HepG2 (cell line): ENCODE results near the gene KCNIP3. TPM values are rescaled to one million over a fixed set of nuclear protein-coding genes. Genes with fewer than 3 reads are reported as not detected.

Source experiments
- ATAC-seq: fragments of 200-7000 bp; cut with Tn5 transposase; 3 replicates; pipeline ENCODE4 v1.9.1; 2020; ENCODE audit warnings: mild to moderate bottlenecking, moderate library complexity
- BruUV-seq: library from RNA; stranded (reverse); fragments of 400-500 nt; replicated peaks from 2 replicates; lab custom pipeline; 2021; lab: Mats Ljungman, UMichigan
- CTCF ChIA-PET: fragments of 300-600 bp; formaldehyde crosslinking; extraction: SDS; loops from one replicate; lab custom pipeline; 2021; ENCODE audit warnings: low total read pairs, inconsistent platforms, low intra/inter-chr PET ratio; lab: Yijun Ruan, JAX
- POLR2A ChIA-PET: fragments of 350-600 bp; sonication (Branson Sonifier 250); formaldehyde crosslinking; loops from one replicate; lab custom pipeline; 2020; ENCODE audit warnings: antibody characterized with exemption, inconsistent platforms; lab: Yijun Ruan, JAX
- DNase-seq: peaks from one replicate; pipeline ENCODE4 v3.0.0-alpha.2; 2015; ENCODE audit warnings: low spot score
- FAIRE-seq: peaks from 3 replicates; lab custom pipeline; 2011; peaks lifted over from hg19 to GRCh38; lab: Jason Lieb, UNC
- H2AFZ ChIP-seq: one replicate; pipeline ENCODE4 v1.6.1; 2011; ENCODE audit warnings: low read length, inconsistent platforms
- H3K27ac ChIP-seq: fragments of 300-600 bp; 3 replicates; pipeline ENCODE4 v1.8.0; 2011; ENCODE audit warnings: mixed run types, mild to moderate bottlenecking, mixed read lengths, low read length, inconsistent platforms; ENCODE audit not compliant: insufficient read depth; ENCODE audit errors: extremely low read length
- H3K27me3 ChIP-seq, 2 experiments: fragments of 200-600 bp in 1 of 2; 2 replicates in 1 of 2; 3 replicates in 1 of 2; pipeline versions ENCODE4 v1.6.0 to v1.8.0; 2011; ENCODE audit warnings: low read length in 2 of 2, mild to moderate bottlenecking in 2 of 2, moderate library complexity in 2 of 2, inconsistent platforms in 1 of 2; ENCODE audit not compliant: insufficient read depth in 2 of 2, control insufficient read depth in 1 of 2
- H3K36me3 ChIP-seq, 2 experiments: fragments of 200-600 bp in 1 of 2; replicated peaks in 1 of 2; 2 replicates in 1 of 2; 3 replicates in 1 of 2; pipeline versions ENCODE4 v1.5.1 to v1.8.0; 2011; ENCODE audit warnings: low read length in 2 of 2, inconsistent platforms in 1 of 2; ENCODE audit not compliant: insufficient read depth in 2 of 2, control insufficient read depth in 1 of 2
- H3K4me1 ChIP-seq: 2 replicates; pipeline ENCODE4 v1.5.1; 2012; ENCODE audit warnings: low read length, inconsistent platforms; ENCODE audit not compliant: insufficient read depth
- H3K4me2 ChIP-seq: 2 replicates; pipeline ENCODE4 v1.6.0; 2011; ENCODE audit warnings: low read depth, low read length, inconsistent platforms
- H3K4me3 ChIP-seq, 3 experiments: fragments of 200-600 bp in 1 of 3; sonication (generic), shearing (Covaris generic) in 1 of 3; replicated peaks in 1 of 3; 2 replicates each; pipeline ENCODE4 v1.5.1; 2011 to 2016; ENCODE audit warnings: low read length in 3 of 3, inconsistent platforms in 2 of 3, low read depth in 2 of 3, mild to moderate bottlenecking in 2 of 3, control low read depth in 1 of 3, mixed read lengths in 1 of 3; ENCODE audit not compliant: insufficient read depth in 1 of 3
- H3K79me2 ChIP-seq: one replicate; pipeline ENCODE4 v1.6.1; 2011; ENCODE audit warnings: low read length, inconsistent platforms; ENCODE audit not compliant: insufficient read depth
- H3K9ac ChIP-seq: 2 replicates; pipeline ENCODE4 v1.6.0; 2011; ENCODE audit warnings: mild to moderate bottlenecking, low read depth, low read length, inconsistent platforms; ENCODE audit not compliant: insufficient read depth
- H3K9me3 ChIP-seq: 2 replicates; pipeline ENCODE4 v1.5.1; 2012; ENCODE audit warnings: mild to moderate bottlenecking, low read length
- H4K20me1 ChIP-seq: 2 replicates; pipeline ENCODE4 v1.6.0; 2011; ENCODE audit warnings: inconsistent platforms, mild to moderate bottlenecking, low read length, moderate library complexity; ENCODE audit not compliant: insufficient read depth
- ELK4 ChIP-seq: sonication (generic); formaldehyde crosslinking; IDR thresholded peaks from 2 replicates; pipeline ENCODE4 v1.9.0; 2021; ENCODE audit warnings: missing genetic modification reagents, borderline replicate concordance
- PAXIP1 ChIP-seq: sonication (generic); formaldehyde crosslinking; conservative IDR thresholded peaks from 2 replicates; pipeline ENCODE4 v1.4.0; 2020; ENCODE audit warnings: mild to moderate bottlenecking, missing genetic modification reagents, moderate library complexity
- PLRG1 ChIP-seq: fragments of 450-650 bp; conservative IDR thresholded peaks from 2 replicates; pipeline ENCODE4 v1.6.1; 2016
- SAFB2 ChIP-seq: sonication (generic); formaldehyde crosslinking; IDR thresholded peaks from 2 replicates; pipeline ENCODE4 v1.5.1; 2020; ENCODE audit warnings: missing genetic modification reagents, low read depth, mild to moderate bottlenecking, borderline replicate concordance
- ZNF543 ChIP-seq: sonication (generic); formaldehyde crosslinking; IDR thresholded peaks from 2 replicates; pipeline ENCODE4 v1.4.0; 2020; ENCODE audit warnings: mild to moderate bottlenecking, missing genetic modification reagents
- ZNF839 ChIP-seq: sonication (generic); formaldehyde crosslinking; IDR thresholded peaks from 2 replicates; pipeline ENCODE4 v1.4.0; 2020; ENCODE audit warnings: missing genetic modification reagents, mild to moderate bottlenecking, borderline replicate concordance
- ZNF879 ChIP-seq: sonication (generic); formaldehyde crosslinking; IDR thresholded peaks from 2 replicates; pipeline ENCODE4 v1.8.1; 2023; ENCODE audit warnings: missing genetic modification reagents
- WGBS: methylation state at CpG from one replicate; pipeline ENCODE4 v1.1.6; 2017; ENCODE audit warnings: low lambda C conversion rate; 5-methylcytosine and 5-hydroxymethylcytosine counted together
- in situ Hi-C: cut with HindIII; loops from 2 replicates; pipeline ENCODE4 v1.10.0; 2017; ENCODE audit warnings: low pct_unique_long_range_greater_than_20kb; ENCODE audit not compliant: extremely low pct_ligation_motif_present
- intact Hi-C: fragments of 100-400 bp; cut with micrococcal nuclease; formaldehyde crosslinking; loops from one replicate; pipeline ENCODE4 v1.10.0; 2022; ENCODE audit not compliant: unreplicated experiment
- polyA plus RNA-seq, 8 experiments: library from polyadenylated mRNA; depleted of rRNA in 3 of 8; stranded (reverse) in 7 of 8; unstranded in 1 of 8; fragments of >200 nt; fragmentation: Illumina TruSeq in 4 of 8; extraction: Trizol in 4 of 8; gene quantifications; 2 replicates each; pipeline versions ENCODE4 v1.2.1 to v1.2.3, GENCODE V29; 2011 to 2016; ENCODE audit warnings: low read depth in 4 of 8, missing spikeins in 1 of 8, mixed read lengths in 1 of 8; ENCODE audit not compliant: insufficient read depth in 1 of 8
- total RNA-seq, 5 experiments: library from RNA; depleted of rRNA; stranded (reverse); fragments of >200 nt; fragmentation: Illumina TruSeq; extraction: Trizol; gene quantifications; 2 replicates each; pipeline ENCODE4 v1.2.3, GENCODE V29; 2016; ENCODE audit warnings: low read depth in 1 of 5
- TF ChIP-seq, protein P1 (sequence below): IDR thresholded peaks from 2 replicates; pipeline ENCODE4 v1.4.0; 2020; ENCODE audit warnings: mild to moderate bottlenecking, missing genetic modification reagents
- TF ChIP-seq, protein P2 (sequence below): sonication (generic); formaldehyde crosslinking; IDR thresholded peaks from 2 replicates; pipeline ENCODE4 v1.5.1; 2020; ENCODE audit warnings: missing genetic modification reagents, mild to moderate bottlenecking, borderline replicate concordance

Gene KCNIP3
- total and polyA plus RNA-seq, 2 of the 13 experiments (the other 11 are each of a cell fraction or from before 2014, with no cell fraction given), result not detected

DNA sequence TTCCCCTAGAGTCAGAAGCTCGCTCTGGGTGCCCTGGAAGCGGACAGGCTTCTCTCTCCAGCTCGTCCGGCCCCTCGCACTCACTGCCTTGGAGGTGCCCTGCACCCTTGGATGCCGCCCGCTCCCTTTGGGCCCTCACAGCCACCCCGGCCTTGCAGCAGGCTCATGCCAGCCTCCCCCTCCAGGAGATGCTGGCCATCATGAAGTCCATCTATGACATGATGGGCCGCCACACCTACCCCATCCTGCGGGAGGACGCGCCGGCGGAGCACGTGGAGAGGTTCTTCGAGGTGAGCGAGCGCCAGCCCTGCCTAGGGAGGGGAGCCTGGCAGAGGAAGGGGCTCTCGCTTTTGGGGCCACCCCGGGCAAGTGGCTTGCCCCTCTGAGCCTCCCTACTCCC is 85.0 kb downstream of the KCNIP3 start:
- DNase-seq (no peak), ATAC-seq (no peak), FAIRE-seq (no peak)
- Histone ChIP-seq H3K9me3 (no peaks in the 10 kb centered on the region), H3K4me1 (peaks cover 31% of the 10 kb centered on the region), H3K36me3 (no peaks in the 10 kb centered on the region), H3K9ac (no peak overlapping the region), H3K4me2 (no peak overlapping the region), H3K79me2 (no peaks in the 10 kb centered on the region), H3K4me3 (no peak overlapping the region), H3K27me3 (peaks cover 0 to 16% of the 10 kb centered on the region in 2 experiments; a peak in 2 of 5 replicates), H3K27ac (no peak overlapping the region), H4K20me1 (no peaks in the 10 kb centered on the region), H2AFZ (no peak overlapping the region)
- ChIA-PET CTCF (no interaction called here), POLR2A (no interaction called here)
- TF ChIP-seq PLRG1 (no peak), ZNF839 (CRISPR knock-in tag) (no peak), PAXIP1 (CRISPR knock-in tag) (no peak), ZNF543 (no peak), SAFB2 (no peak), ELK4 (CRISPR knock-in tag) (no peak), ZNF879 (CRISPR knock-in tag) (no peak)
- TF ChIP-seq, protein P1, sequence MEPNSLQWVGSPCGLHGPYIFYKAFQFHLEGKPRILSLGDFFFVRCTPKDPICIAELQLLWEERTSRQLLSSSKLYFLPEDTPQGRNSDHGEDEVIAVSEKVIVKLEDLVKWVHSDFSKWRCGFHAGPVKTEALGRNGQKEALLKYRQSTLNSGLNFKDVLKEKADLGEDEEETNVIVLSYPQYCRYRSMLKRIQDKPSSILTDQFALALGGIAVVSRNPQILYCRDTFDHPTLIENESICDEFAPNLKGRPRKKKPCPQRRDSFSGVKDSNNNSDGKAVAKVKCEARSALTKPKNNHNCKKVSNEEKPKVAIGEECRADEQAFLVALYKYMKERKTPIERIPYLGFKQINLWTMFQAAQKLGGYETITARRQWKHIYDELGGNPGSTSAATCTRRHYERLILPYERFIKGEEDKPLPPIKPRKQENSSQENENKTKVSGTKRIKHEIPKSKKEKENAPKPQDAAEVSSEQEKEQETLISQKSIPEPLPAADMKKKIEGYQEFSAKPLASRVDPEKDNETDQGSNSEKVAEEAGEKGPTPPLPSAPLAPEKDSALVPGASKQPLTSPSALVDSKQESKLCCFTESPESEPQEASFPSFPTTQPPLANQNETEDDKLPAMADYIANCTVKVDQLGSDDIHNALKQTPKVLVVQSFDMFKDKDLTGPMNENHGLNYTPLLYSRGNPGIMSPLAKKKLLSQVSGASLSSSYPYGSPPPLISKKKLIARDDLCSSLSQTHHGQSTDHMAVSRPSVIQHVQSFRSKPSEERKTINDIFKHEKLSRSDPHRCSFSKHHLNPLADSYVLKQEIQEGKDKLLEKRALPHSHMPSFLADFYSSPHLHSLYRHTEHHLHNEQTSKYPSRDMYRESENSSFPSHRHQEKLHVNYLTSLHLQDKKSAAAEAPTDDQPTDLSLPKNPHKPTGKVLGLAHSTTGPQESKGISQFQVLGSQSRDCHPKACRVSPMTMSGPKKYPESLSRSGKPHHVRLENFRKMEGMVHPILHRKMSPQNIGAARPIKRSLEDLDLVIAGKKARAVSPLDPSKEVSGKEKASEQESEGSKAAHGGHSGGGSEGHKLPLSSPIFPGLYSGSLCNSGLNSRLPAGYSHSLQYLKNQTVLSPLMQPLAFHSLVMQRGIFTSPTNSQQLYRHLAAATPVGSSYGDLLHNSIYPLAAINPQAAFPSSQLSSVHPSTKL (CRISPR knock-in tag), result no peak
- TF ChIP-seq, protein P2, sequence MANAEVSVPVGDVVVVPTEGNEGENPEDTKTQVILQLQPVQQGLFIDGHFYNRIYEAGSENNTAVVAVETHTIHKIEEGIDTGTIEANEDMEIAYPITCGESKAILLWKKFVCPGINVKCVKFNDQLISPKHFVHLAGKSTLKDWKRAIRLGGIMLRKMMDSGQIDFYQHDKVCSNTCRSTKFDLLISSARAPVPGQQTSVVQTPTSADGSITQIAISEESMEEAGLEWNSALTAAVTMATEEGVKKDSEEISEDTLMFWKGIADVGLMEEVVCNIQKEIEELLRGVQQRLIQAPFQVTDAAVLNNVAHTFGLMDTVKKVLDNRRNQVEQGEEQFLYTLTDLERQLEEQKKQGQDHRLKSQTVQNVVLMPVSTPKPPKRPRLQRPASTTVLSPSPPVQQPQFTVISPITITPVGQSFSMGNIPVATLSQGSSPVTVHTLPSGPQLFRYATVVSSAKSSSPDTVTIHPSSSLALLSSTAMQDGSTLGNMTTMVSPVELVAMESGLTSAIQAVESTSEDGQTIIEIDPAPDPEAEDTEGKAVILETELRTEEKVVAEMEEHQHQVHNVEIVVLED (CRISPR knock-in tag), result no peak
- intact Hi-C loops (no loop called here), in situ Hi-C loops (no loop called here)
- BruUV-seq, result no TSS peak
- 77% methylated on average over 19 of the region's 20 CpGs for WGBS
